Measurements from ENCODE around the gene HDAC7. TPM values are rescaled to one million over a fixed set of nuclear protein-coding genes. Genes with fewer than 3 reads are reported as not detected.

Gene HDAC7
- total and polyA plus RNA-seq, 4 donors = 49.3 to 119 (median 69.7) TPM

- TF ChIP-seq, protein P1, sequence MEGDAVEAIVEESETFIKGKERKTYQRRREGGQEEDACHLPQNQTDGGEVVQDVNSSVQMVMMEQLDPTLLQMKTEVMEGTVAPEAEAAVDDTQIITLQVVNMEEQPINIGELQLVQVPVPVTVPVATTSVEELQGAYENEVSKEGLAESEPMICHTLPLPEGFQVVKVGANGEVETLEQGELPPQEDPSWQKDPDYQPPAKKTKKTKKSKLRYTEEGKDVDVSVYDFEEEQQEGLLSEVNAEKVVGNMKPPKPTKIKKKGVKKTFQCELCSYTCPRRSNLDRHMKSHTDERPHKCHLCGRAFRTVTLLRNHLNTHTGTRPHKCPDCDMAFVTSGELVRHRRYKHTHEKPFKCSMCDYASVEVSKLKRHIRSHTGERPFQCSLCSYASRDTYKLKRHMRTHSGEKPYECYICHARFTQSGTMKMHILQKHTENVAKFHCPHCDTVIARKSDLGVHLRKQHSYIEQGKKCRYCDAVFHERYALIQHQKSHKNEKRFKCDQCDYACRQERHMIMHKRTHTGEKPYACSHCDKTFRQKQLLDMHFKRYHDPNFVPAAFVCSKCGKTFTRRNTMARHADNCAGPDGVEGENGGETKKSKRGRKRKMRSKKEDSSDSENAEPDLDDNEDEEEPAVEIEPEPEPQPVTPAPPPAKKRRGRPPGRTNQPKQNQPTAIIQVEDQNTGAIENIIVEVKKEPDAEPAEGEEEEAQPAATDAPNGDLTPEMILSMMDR (IDR thresholded peaks at IDR 0.05; ENCODE audit: control extremely low read depth, extremely low read depth) = no peak
- Histone ChIP-seq H3K36me3 (ENCODE audit: control insufficient read depth in 4 of 4, insufficient read depth in 4 of 4, low read length in 4 of 4) (peaks cover 0 to 11% (median 0%) of the 10 kb centered on the region in 4 donors), H3K4me3 (no peak overlapping the region), H3K9me3 (ENCODE audit: control insufficient read depth in 4 of 4, insufficient read depth in 3 of 4, low read length in 3 of 4) (no peaks in the 10 kb centered on the region), H3K27me3 (ENCODE audit: control insufficient read depth in 3 of 3, insufficient read depth in 3 of 3, low read length in 2 of 3) (no peaks in the 10 kb centered on the region), H3K9ac (ENCODE audit: insufficient read depth in 1 of 2, low read length in 2 of 2) (no peak overlapping the region), H3K27ac (ENCODE audit: low read depth in 1 of 2, low read length in 1 of 2) (no peak overlapping the region), H3K4me1 (ENCODE audit: control insufficient read depth in 5 of 5, insufficient read depth in 5 of 5, low read length in 5 of 5) (peaks cover 0 to 2% (median 0%) of the 10 kb centered on the region in 5 donors)
- no peak for DNase-seq
- WGBS, 2 donors = 77 to 87% methylated on average over 7 of the region's 7 CpGs
- no peak for ATAC-seq (ENCODE audit: insufficient read depth, low FRiP score)
Measured at GRCh38 chr12:47863467-47863866, 43.8 kb upstream of the HDAC7 start.

DNA sequence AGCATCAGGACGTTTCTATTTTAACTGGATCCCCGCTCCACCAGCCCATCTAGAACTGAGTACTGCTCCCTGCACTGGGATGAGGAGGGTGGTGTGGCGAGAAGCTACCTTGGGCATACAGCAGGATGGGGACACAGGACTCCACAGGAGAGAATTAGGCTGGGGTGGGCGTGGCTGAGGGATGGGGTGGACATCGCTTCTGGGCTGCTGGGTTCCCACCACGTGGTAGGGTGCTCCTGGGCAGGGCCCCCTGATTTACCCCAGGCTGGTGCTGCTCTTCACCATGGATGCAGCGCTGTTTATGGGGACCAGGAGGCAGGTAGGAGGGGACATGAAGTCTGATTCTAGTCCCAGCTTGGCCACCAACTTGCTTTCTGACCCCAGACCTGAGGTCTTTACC, 43.2 kb upstream of the HDAC7 start:
- Histone ChIP-seq H3K36me3 (ENCODE audit: control insufficient read depth in 4 of 4, insufficient read depth in 4 of 4, low read length in 4 of 4) (peaks cover 0 to 11% (median 0%) of the 10 kb centered on the region in 4 donors), H3K9me3 (ENCODE audit: control insufficient read depth in 4 of 4, insufficient read depth in 3 of 4, low read length in 3 of 4) (no peaks in the 10 kb centered on the region), H3K4me1 (ENCODE audit: control insufficient read depth in 5 of 5, insufficient read depth in 5 of 5, low read length in 5 of 5) (no peaks in the 10 kb centered on the region), H3K9ac (ENCODE audit: insufficient read depth in 1 of 2, low read length in 2 of 2) (no peak overlapping the region), H3K27me3 (ENCODE audit: control insufficient read depth in 3 of 3, insufficient read depth in 3 of 3, low read length in 2 of 3) (no peaks in the 10 kb centered on the region), H3K27ac (ENCODE audit: low read depth in 1 of 2, low read length in 1 of 2) (no peak overlapping the region), H3K4me3 (no peak overlapping the region)
- ATAC-seq (ENCODE audit: insufficient read depth, low FRiP score) = no peak
- TF ChIP-seq, protein P1 (IDR thresholded peaks at IDR 0.05; ENCODE audit: control extremely low read depth, extremely low read depth) = no peak
- WGBS, 2 donors = 94 to 95% methylated on average over 7 of the region's 7 CpGs
- DNase-seq = no peak

GRCh38 chr12:47862167-47862750, 42.6 kb upstream of the HDAC7 start:
- H3K36me3 ChIP-seq (ENCODE audit: control insufficient read depth in 4 of 4, insufficient read depth in 4 of 4, low read length in 4 of 4) = peaks cover 0 to 11% (median 0%) of the 10 kb centered on the region in 4 donors
- no peak overlapping the region for H3K4me3 ChIP-seq
- no peaks in the 10 kb centered on the region for H3K4me1 ChIP-seq (ENCODE audit: control insufficient read depth in 5 of 5, insufficient read depth in 5 of 5, low read length in 5 of 5)
- TF ChIP-seq, protein P1 (IDR thresholded peaks at IDR 0.05; ENCODE audit: control extremely low read depth, extremely low read depth) = no peak
- DNase-seq (no peak), ATAC-seq (ENCODE audit: insufficient read depth, low FRiP score) (no peak)
- no peak overlapping the region for H3K9ac ChIP-seq (ENCODE audit: insufficient read depth in 1 of 2, low read length in 2 of 2)
- H3K27me3 ChIP-seq (ENCODE audit: control insufficient read depth in 3 of 3, insufficient read depth in 3 of 3, low read length in 2 of 3) = no peaks in the 10 kb centered on the region
- no peaks in the 10 kb centered on the region for H3K9me3 ChIP-seq (ENCODE audit: control insufficient read depth in 4 of 4, insufficient read depth in 3 of 4, low read length in 3 of 4)
- H3K27ac ChIP-seq (ENCODE audit: low read depth in 1 of 2, low read length in 1 of 2) = no peak overlapping the region
- WGBS, 2 donors = 71% methylated on average over 5 of the region's 5 CpGs

GRCh38 chr12:47860873-47861272, 41.2 kb upstream of the HDAC7 start:
- Histone ChIP-seq H3K9ac (ENCODE audit: insufficient read depth in 1 of 2, low read length in 2 of 2) (no peak overlapping the region), H3K27me3 (ENCODE audit: control insufficient read depth in 3 of 3, insufficient read depth in 3 of 3, low read length in 2 of 3) (no peaks in the 10 kb centered on the region), H3K36me3 (ENCODE audit: control insufficient read depth in 4 of 4, insufficient read depth in 4 of 4, low read length in 4 of 4) (peaks cover 0 to 16% (median 0%) of the 10 kb centered on the region in 4 donors), H3K27ac (ENCODE audit: low read depth in 1 of 2, low read length in 1 of 2) (no peak overlapping the region), H3K4me3 (no peak overlapping the region), H3K9me3 (ENCODE audit: control insufficient read depth in 4 of 4, insufficient read depth in 3 of 4, low read length in 3 of 4) (no peaks in the 10 kb centered on the region), H3K4me1 (ENCODE audit: control insufficient read depth in 5 of 5, insufficient read depth in 5 of 5, low read length in 5 of 5) (no peaks in the 10 kb centered on the region)
- 81 to 92% methylated on average over 2 of the region's 2 CpGs for WGBS, 2 donors
- ATAC-seq (ENCODE audit: insufficient read depth, low FRiP score) (no peak), DNase-seq (no peak)
- TF ChIP-seq, protein P1 (IDR thresholded peaks at IDR 0.05; ENCODE audit: control extremely low read depth, extremely low read depth) = no peak
